HG02610 (cell line): Measurements from ENCODE around the gene RBKS.
"Not testable (repeated sequence)": the region's sequence is repeated elsewhere in the genome, so short reads cannot be mapped to it uniquely, and the experiment has no call there.

Experiments
- ATAC-seq: cut with Tn5 transposase; IDR thresholded peaks from one replicate; pipeline ENCODE4 v1.9.1; 2021; ENCODE audit warnings: mild to moderate bottlenecking, moderate library complexity; ENCODE audit not compliant: unreplicated experiment

The RBKS gene

DNA sequence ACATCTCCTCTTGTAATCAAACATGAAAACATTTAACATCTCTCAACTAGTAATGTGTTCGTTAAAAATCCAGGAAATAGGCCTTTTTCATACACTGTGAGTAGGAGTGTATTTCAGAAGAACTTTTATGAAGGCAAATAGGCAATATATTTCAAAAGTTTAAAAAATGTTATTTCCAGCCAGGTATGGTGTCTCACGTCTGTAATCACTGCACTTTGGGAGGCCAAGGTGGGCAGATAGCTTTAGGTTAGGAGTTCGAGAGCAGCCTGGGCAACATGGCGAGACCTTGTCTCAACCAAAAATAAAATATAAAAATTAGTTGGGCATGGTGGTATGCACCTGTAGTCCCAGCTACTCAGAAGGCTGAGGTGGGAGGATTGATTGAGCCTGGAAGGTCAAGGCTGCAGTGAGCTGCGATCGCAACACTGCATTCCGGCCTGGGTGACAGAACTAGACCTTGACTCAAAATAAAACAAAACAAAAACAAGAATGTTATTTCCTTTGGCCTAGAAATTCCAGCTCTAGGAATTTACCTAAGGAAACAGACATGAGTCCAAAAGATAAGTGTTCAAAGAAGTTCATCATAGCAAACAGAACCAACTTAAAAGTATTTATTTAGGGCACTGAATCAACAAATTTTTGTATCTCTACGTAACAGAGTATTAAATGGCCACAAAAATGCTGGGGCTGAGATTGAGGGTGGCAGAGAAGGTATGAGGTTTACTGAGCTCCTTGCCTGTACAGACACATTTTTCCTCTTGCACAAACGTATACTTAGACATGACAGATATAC is 14.9 kb downstream of the RBKS start:
- no peak for ATAC-seq

DNA sequence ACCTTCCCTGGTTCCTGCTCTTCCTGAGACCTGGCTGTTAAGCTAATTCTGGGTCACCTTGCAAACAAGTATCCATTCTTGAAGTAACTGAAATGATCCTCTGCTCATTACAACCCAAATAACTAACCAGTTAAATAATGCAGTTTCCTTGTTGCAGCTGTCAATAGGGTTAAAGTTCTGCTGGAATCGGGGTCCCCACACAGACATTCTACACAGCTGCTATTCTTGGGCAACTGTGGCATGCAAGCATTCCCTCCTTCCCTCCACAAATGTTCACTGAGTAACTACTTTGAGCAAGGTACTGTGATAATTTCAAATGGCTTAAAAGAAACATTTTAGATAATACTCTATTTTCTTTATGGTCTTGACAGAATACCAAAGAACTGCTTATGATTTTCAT is 17.1 kb downstream of the RBKS start:
- ATAC-seq = no peak

DNA sequence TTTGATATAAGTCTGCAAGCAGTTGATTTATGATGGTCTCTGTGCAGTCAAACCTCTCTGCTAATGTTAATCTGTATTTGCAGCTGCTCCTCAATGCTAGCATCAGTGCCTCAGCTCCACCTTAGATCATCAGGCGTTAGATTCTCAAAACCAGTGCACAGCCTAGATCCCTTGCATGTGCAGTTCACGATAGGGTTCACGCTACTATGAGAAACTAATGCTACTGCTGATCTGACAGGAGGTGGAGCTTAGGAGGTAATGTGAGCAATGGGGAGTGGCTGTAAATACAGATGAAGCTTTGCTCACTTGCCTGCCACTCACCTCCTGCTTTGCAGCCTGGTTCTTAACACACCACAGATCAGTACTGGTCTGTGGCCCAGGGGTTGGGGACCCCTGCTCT is 18.4 kb downstream of the RBKS start:
- ATAC-seq = no peak

DNA sequence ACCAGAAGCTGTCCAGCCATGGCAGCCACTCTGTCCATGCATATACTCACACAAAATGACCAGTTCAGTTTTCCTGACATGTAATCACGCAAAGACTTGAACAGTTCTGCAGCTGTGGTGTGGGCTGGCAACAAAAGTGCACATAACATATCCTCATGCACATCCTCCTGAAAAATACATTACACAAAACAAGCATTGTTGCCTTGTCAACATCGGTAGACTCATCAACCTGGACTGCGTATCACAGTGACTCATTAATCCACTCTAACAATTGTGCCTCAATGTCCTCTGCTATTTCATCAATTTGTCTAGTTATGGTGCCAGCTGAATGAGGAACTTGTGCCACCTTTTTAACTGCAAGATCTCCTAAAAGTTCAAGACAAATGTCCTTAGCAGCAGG is 19.5 kb downstream of the RBKS start:
- no peak for ATAC-seq

GRCh38 chr2:27869763-27870162 is 20.4 kb downstream of the RBKS start:
- no peak for ATAC-seq

DNA sequence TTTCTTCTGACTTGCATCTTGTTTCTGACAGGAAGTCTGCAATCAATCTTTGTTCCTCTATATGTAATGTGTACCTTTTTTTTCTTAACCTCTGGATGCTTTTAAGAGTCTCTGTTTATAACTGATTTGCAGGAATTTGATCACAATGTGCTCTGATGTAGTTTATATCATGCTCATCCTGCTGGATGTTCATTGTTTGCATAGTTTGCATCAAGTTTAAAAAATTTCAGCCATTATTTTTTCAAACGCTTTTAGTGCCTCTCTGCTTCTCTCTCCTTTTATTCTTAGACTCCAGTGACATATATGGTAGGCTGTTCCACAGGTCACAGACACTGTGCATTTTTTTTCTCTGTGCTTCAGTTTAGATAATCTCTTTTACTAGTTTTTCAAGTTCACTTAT is 23.9 kb downstream of the RBKS start:
- no peak for ATAC-seq

GRCh38 chr2:27863955-27864354 is 26.2 kb downstream of the RBKS start:
- ATAC-seq = not testable (repeated sequence)

DNA sequence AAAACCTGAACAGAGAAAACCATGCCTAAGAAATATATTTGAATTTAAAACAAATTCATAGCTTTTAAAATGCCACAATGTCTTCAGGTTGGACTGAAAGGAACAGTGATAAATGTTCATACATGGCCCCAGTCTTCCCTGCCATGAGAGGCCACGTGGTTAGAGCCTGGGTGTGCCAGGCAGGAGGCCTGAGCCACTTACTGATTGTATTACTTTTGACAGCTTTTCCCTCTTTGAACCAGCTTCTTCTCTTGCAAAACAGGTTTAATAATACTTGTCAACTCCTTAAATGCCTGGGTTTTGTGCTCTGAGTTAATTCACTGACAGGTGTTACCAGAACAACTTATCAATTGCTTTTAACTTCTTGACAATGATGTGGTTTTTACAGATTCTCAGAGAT is 27.0 kb downstream of the RBKS start:
- ATAC-seq = no peak

- no peak for ATAC-seq
Measured at GRCh38 chr2:27860111-27860510, 30.1 kb downstream of the RBKS start.

DNA sequence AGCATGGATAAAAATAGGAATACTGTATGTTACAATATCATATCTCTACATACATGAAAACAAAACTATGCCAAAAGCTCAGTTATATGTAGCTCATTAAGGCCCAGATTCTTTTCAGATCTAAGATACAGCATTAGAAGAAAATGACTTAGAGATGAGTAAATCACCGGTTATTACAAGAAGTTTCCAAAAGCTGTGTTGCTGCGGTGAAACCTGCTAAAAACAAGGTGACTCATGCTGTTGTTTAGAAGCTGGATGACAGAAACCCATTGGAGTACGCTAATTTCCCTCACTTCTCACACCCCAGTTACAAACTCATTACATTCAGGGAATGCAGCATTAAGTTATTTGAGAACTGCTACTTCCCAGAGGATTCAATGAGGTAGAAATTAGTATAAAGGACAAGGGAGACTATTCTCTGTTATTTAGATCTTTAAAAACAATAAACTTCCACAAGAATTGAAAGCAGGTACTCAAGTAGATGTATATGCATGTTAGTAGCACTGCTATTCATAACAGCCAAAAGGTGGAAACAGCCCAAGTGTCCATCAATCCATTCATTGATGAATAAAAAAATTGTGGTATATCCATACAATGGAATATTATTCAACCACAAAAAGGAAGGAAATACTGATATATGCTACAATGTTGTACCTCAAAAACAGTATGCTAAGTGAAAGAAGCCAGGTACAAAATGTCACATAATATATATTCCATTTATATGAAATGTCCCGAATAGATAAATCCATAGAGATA is 32.6 kb downstream of the RBKS start:
- no peak for ATAC-seq

DNA sequence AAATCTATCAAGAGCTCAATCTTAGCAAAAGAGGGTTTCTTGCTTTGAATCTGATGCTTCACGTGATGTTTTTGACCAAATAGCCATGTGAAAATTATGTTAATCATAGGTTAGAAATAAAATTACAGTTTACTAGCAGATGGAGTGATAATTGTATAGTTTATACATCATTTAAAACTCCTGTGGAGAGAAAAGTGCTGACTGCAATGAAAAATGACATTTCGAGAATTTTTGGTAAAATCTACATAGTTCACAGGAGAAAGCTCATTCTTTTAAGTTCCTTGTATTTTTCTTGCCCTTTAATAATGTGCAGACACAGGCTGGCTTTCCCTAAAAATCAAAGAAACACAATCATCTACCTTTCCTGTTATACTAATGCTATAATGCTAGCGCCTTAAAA is 33.2 kb downstream of the RBKS start:
- no peak for ATAC-seq

DNA sequence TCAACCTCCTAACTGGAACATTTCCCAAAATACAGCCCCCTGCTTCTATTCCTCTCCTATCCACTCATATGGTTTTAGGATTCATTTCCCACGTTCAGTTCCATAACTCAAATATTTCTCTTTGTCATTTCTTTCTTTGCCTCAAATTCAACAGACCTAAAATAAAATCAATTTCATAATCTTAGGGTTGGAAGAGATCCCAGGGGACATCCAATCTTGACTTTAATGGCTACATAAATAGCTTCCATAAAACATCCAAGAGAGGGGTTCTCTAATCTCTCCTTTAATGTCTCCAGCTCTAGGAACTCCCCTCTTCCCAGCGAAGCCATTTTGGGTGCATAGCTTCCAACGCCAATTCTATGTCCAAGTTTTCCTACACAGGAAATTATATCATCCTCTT is 33.8 kb downstream of the RBKS start:
- ATAC-seq = no peak

DNA sequence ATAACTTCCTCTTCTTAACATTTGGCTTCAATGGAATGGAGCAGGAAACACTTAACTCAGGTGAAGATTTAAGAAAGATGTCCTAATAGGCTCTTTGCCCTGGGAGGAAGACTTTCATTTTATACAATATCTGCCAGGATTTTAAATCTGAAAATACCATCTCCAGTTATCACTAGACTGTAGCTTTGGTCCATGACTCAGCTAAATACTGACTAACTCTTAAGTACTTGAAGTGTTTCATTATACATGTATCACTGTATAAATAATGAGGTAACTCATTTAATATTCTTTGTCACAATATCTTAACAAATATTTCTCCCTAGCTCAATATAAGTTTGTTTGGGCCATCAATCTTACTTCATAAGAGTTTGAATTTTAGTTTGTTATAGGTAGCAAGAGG is 34.7 kb downstream of the RBKS start:
- no peak for ATAC-seq

DNA sequence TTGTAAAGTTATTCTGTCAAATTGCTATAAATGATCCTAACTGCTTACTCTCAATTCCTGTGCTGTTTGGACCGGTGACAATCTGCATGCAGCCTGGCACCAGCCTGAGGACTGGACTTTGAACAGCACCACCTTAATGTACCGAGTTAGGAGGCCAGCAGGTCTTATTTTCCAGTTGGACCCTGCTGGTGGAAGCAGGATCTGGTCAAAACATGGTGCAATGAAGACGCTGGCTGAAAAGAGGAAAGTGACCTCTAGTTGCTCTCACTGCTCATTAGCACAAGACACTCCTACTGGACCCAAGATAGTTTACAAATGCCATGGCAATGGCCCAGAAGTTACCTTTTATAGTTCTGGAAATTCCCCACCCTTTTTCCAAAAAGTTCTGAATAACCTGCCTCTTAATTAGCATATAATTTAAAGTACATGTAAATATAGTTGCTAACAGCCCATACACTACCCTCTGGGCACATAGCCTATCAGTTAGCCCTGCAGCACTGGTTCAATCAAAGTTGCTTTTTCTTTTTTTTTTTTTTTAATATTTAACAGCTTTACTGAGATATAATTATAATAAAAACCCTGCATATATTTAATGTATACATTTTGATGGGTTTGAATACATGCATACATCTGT is 35.8 kb downstream of the RBKS start:
- ATAC-seq = no peak

- no peak for ATAC-seq
Measured at GRCh38 chr2:27852691-27853090, 37.5 kb downstream of the RBKS start.

DNA sequence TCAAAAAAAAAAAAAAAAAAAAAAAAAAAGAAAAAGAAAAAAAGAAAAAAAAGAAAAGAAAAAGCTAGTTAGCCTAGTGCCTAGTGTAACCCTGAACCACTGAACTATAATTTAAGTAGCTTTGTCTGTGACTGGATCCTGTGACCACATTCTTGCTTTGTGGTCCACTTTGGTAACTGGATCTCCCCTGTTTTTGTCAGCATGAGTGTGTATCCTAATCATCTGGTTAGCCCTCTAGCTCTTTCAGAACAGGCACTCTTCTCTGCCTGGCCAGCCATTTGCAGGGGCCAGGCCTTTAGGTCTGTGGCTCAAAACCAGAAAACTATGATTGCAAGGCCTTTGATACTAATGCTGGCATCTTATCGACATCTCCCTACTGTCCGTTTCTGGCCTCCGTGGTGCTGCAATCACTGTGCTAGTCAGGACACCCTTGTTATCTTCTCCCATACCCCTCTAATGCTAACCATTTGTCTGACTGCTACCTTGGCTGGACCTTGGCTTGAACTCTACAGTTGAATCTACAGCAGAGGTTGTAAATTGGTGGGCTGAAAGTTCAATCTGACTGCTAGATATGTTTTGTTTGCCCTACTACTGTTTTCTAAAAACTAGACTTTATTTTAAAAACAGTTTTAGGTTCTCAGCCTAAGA is 40.5 kb downstream of the RBKS start:
- ATAC-seq = no peak

DNA sequence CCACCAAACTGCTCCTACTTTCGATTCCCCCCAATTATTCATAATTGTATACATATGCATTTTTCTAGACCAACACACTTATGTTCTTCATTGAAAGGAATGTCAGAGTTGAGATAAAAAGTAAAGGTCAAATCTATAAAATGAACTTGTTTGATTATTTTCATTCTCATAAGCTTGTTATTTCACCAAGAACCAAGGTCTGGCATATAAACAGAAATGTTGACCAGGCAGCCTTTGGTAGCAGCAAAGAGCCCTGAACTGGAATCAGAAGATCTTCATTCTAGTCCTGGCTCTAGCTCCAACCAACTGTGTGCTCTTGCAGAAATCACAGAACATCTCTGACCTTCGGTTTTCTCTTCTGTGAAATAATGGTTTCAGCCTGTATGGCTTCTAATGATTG is 42.9 kb downstream of the RBKS start:
- no peak for ATAC-seq

DNA sequence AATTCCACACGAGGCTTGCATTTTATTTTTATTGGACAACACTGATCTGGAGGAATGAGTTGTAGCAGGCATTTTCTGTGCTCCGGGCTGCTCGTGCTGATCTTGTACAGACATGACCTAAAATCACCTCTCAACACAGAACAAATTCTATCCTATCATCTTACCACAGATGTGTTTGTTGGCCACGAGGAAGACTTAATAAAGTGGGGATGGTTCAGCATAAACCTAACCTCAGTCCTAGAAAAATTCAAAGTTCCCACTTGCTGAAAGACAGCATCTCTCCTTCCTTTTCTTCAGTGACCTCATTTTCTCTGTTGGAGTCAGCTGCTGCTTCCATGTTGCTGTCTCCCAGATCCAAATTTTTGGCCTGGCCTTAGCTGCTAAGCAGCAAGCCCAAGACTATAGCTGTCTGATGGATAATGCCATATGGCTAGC is 45.3 kb downstream of the RBKS start:
- no peak for ATAC-seq

GRCh38 chr2:27843992-27844391 is 46.2 kb downstream of the RBKS start:
- ATAC-seq = no peak

- no peak for ATAC-seq
Measured at GRCh38 chr2:27842894-27843293, 47.3 kb downstream of the RBKS start.

- no peak for ATAC-seq
Measured at GRCh38 chr2:27839022-27839618, 51.1 kb downstream of the RBKS start.
